Ovary (tissue), 9 donors: ENCODE measurements around the gene MCM5. TPM values are rescaled to one million over a fixed set of nuclear protein-coding genes. Genes with fewer than 3 reads are reported as not detected.

Experiments
- DNase-seq, 5 donors: peaks; one replicate each; pipeline ENCODE4 v3.0.0-alpha.2; 2019 to 2020
- H3K27ac ChIP-seq, 2 donors: fragments of 200-600 bp; one replicate each; pipeline versions ENCODE4 v1.5.1 to v1.8.0; 2019 to 2022
- H3K27me3 ChIP-seq: fragments of 200-600 bp; one replicate; pipeline ENCODE4 v1.8.0; 2022
- H3K36me3 ChIP-seq: fragments of 200-600 bp; sonication (generic); one replicate; pipeline ENCODE4 v1.5.1; 2019
- H3K4me1 ChIP-seq: one replicate; pipeline ENCODE4 v1.8.1; 2013; ENCODE audit warnings: mild to moderate bottlenecking, moderate library complexity; ENCODE audit not compliant: insufficient read depth
- H3K4me3 ChIP-seq: fragments of 200-600 bp; sonication (generic); one replicate; pipeline ENCODE4 v1.5.1; 2017
- H3K9me3 ChIP-seq, 2 donors: fragments of 200-600 bp in 1 of 2; sonication (generic) in 1 of 2; one replicate each; pipeline versions ENCODE4 v1.5.1 to v1.8.1; 2013 to 2019; ENCODE audit warnings: mild to moderate bottlenecking in 1 of 2, moderate library complexity in 1 of 2
- CTCF ChIP-seq, 3 donors: fragments of 450-650 bp in 2 of 3; fragments of 200-600 bp in 1 of 3; IDR thresholded peaks; one replicate each; pipeline versions ENCODE4 v1.5.1 to v1.8.0; 2016 to 2022; ENCODE audit warnings: antibody characterized with exemption in 3 of 3, mild to moderate bottlenecking in 1 of 3
- EP300 ChIP-seq: sonication (generic); formaldehyde crosslinking; IDR thresholded peaks from one replicate; pipeline ENCODE4 v1.6.1; 2017; ENCODE audit warnings: antibody characterized with exemption
- POLR2A ChIP-seq: fragments of 450-650 bp; IDR thresholded peaks from one replicate; pipeline ENCODE4 v1.6.1; 2017; ENCODE audit warnings: antibody characterized with exemption, mild to moderate bottlenecking, moderate library complexity
- WGBS, 3 donors: extraction: QIAGEN DNeasy Blood & Tissue Kit in 1 of 3; methylation state at CpG; one replicate each; pipeline versions ENCODE4 v1.1.5 to v1.1.7; 2013 to 2017; 5-methylcytosine and 5-hydroxymethylcytosine counted together
- intact Hi-C, 4 donors: fragments of 100-400 bp; cut with DNase I; formaldehyde crosslinking; loops; one replicate each; pipeline versions ENCODE4 v1.11.0 to v1.15.1; 2022 to 2023
- polyA plus RNA-seq, 2 donors: library from polyadenylated mRNA; stranded (reverse); fragments of 200-250 nt in 1 of 2; fragments of 350-450 nt in 1 of 2; fragmentation: Illumina TruSeq in 1 of 2; extraction: RNeasy Lipid Tissue Mini Kit (QIAGEN cat#74804) in 1 of 2; gene quantifications; one replicate each; pipeline ENCODE4 v1.2.3, GENCODE V29; 2013 to 2014
- total RNA-seq, 7 donors: library from RNA; depleted of rRNA in 2 of 7; stranded (reverse); fragments of >200 nt in 2 of 7; fragmentation: NEBNext Ultra II Directional in 3 of 7; extraction: Animal tissue kit (Norgen Biotek cat#: 25700) in 3 of 7; gene quantifications; one replicate each; pipeline versions ENCODE4 v1.1.0 to v1.2.4, GENCODE V29; 2016 to 2023
- donor health status: DM: no; HTN: no; CAD: no; lungs with moderate emphysema.
- donor health status: DM: no; HTN: no; CAD: no.
- donor health status: Bipolar disorder and iron deficiency.
- donor health status: DM: yes; HTN: yes; CAD: no.
- donor health status: DM: no; HTN: no; CAD: no.
- donor health status: DM: yes; HTN: yes; CAD: no.

Gene MCM5
- total and polyA plus RNA-seq, 9 donors: 6.6 to 42.5 (median 39.1) TPM

GRCh38 chr22:35376728-35377472 lies 23.0 kb upstream of the MCM5 start:
- DNase-seq: peak; percentile 93 to 98 (median 96)
- H3K4me3 ChIP-seq: no peak overlapping the region
- no peaks in the 10 kb centered on the region for H3K9me3 ChIP-seq
- no peaks in the 10 kb centered on the region for H3K36me3 ChIP-seq
- intact Hi-C loops: no loop called here
- WGBS, 3 donors: 2 to 3% (median 2%) methylated on average over 17 of the region's 17 CpGs
- peaks cover 17% of the 10 kb centered on the region for H3K4me1 ChIP-seq
- H3K27me3 ChIP-seq: no peaks in the 10 kb centered on the region
- TF ChIP-seq EP300 (peak; percentile 84), CTCF (IDR thresholded peaks at IDR 0.05) (no peak), POLR2A (peak; percentile 10)
- H3K27ac ChIP-seq: peak overlapping the region; percentile 69 to 70

- H3K27ac ChIP-seq: peak overlapping the region in 1 of 2 donors; percentile 69
- TF ChIP-seq POLR2A (no peak), EP300 (no peak), CTCF (IDR thresholded peaks at IDR 0.05) (no peak)
- H3K4me3 ChIP-seq: no peak overlapping the region
- H3K4me1 ChIP-seq: peaks cover 14% of the 10 kb centered on the region
- 79 to 95% (median 83%) methylated on average over 3 of the region's 3 CpGs for WGBS, 3 donors
- H3K36me3 ChIP-seq: no peaks in the 10 kb centered on the region
- intact Hi-C loops: no loop called here
- H3K9me3 ChIP-seq: no peaks in the 10 kb centered on the region
- no peaks in the 10 kb centered on the region for H3K27me3 ChIP-seq
- no peak for DNase-seq
These were observed 22.2 kb upstream of the MCM5 start for GRCh38 chr22:35377735-35378134.

- intact Hi-C loops: no loop called here
- 23 to 67% (median 24%) methylated on average over 3 of the region's 3 CpGs for WGBS, 3 donors
- H3K4me3 ChIP-seq: no peak overlapping the region
- no peaks in the 10 kb centered on the region for H3K27me3 ChIP-seq
- TF ChIP-seq EP300 (no peak), POLR2A (no peak), CTCF (IDR thresholded peaks at IDR 0.05) (no peak)
- peak overlapping the region in 1 of 2 donors; percentile 6 for H3K27ac ChIP-seq
- no peaks in the 10 kb centered on the region for H3K36me3 ChIP-seq
- peaks cover 19% of the 10 kb centered on the region for H3K4me1 ChIP-seq
- DNase-seq: no peak
- H3K9me3 ChIP-seq: no peaks in the 10 kb centered on the region
These were observed 21.3 kb upstream of the MCM5 start for GRCh38 chr22:35378621-35379020.

GRCh38 chr22:35379146-35379993 lies 20.6 kb upstream of the MCM5 start:
- no peak overlapping the region for H3K27ac ChIP-seq
- no peak for DNase-seq
- peaks cover 19% of the 10 kb centered on the region for H3K4me1 ChIP-seq
- no peaks in the 10 kb centered on the region for H3K9me3 ChIP-seq
- intact Hi-C loops: no loop called here
- TF ChIP-seq POLR2A (no peak), CTCF (IDR thresholded peaks at IDR 0.05) (no peak), EP300 (no peak)
- WGBS, 3 donors: 83 to 88% (median 88%) methylated on average over 10 of the region's 10 CpGs
- no peaks in the 10 kb centered on the region for H3K36me3 ChIP-seq
- H3K27me3 ChIP-seq: no peaks in the 10 kb centered on the region
- H3K4me3 ChIP-seq: no peak overlapping the region
